ENCODE data around the gene CDK13.

CDK13 gene

DNA sequence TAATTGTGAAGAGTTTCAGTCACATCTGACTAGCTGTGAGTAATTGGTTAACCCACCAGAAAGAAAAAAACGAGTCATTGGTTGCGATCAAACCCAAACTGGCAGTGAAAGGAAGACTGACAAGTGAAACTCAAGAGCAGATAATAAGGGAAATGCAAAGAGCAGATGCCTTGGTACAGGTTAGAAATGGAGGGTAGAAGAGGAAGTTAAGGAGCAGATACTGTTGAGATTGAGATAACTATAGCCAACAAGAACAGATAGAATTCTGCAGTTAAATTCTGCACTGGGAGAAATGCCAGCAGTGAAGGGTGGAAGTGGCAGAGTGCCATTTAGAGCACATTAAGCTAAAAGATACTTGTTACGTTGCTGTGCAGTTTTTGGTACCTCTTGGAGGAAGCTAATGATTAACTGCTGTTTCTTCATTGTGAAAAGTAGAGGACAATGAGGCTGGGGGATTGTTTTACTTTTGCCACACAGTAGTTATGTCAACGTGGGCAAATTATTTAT lies 65.8 kb downstream of the CDK13 start:
- no peak for DNase-seq

GRCh38 chr7:40019558-40019957 lies 69.5 kb downstream of the CDK13 start:
- DNase-seq = no peak

GRCh38 chr7:40024048-40024447 lies 74.0 kb downstream of the CDK13 start:
- no peak for DNase-seq

DNA sequence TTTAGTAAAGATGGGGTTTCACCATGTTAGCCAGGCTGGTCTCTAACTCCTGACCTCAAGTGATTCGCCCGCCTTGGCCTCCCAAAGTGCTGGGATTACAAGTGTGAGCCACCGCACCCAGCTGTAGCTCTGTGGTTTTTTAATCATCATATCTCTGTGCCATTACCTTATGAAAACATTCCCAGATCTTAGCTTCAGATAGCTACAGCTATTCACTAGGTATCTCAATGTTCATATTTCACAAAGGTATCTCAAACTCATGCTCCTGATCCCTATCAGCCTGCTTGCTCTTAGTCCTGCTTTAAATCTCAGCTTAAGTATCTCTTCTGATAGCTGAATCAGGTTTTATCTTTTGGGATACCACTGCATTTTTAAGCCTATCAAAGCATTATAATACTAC lies 74.8 kb downstream of the CDK13 start:
- no peak for DNase-seq

GRCh38 chr7:40027545-40027944 lies 77.5 kb downstream of the CDK13 start:
- no peak for DNase-seq

- DNase-seq = no peak
Observed at GRCh38 chr7:40033826-40034225, 83.8 kb downstream of the CDK13 start.

DNA sequence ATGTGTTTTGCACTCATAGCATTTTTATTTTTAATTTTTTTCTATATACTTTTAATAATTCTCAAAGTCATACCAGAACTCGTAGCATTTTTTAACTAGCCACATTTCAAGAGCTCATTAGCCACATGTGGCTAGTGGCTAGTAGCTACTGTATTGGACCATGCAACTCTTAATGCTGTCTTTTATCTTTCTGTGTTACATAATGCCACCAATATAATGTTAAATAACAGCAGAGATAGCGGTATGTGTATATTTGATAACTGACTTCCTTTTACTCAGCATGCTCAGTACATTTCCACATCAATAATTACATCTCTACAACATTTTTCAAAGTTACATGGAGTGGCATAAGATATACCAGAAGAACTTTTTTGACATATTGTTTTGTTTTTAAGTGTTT lies 91.4 kb downstream of the CDK13 start:
- no peak for DNase-seq

DNA sequence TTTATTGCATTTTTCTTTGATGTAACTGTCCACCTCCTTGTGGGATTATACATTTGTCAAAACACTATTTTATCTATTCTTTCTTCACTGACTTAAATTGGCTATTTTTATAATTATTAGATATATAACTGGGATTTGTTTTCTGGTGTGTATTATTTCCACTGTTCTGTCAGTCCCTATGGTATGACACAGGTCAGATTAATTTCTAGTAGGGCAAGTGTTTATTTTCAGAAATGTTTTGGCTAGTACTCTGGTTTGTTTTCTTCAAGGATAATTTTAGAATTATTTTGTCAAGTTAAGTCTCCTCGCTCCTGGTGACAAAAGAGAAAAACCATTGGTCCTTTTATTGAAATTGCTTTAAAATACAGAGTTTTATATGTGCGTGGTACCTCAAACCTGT lies 93.1 kb downstream of the CDK13 start:
- DNase-seq = no peak

GRCh38 chr7:40047661-40048060 lies 97.6 kb downstream of the CDK13 start:
- DNase-seq = no peak

DNA sequence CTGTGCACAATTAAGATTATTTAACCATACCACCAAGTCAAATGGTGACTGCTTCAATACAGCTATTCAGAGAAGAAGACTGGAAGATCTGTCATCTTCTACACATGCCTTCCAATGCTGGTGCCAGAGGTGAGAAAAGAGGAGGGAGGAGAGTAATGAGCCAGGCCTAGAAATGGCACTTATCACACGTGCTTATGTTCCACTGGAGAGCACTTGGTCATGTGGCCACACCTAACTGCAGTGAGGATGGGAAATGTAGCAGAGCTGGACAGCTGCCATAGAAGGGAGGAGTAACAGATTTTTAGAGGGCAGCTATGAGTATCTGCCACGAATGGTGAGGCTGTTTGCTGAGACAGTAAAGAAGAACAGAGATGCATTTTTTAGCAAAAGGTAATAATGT lies 107.2 kb downstream of the CDK13 start:
- no peak for DNase-seq

GRCh38 chr7:40058026-40058425 lies 108.0 kb downstream of the CDK13 start:
- no peak for DNase-seq

DNA sequence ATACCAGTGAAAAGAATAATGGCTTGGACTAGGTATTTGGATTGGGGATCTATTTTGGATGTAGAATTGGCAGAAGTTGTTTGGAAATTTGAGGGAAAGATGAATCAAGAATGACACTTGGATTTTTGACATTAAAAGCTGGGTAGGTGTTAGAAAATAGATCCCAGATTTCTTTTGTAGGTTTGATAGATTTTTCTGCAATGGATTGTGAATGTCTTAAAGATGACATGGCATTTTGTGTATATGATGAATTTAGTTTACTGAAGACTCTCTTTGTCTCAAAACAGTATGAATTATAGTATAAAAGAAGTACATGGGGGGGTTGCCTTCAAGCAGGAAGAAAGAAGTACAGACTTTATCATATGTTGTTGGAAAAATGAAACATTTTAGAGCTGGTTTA lies 108.6 kb downstream of the CDK13 start:
- no peak for DNase-seq

DNA sequence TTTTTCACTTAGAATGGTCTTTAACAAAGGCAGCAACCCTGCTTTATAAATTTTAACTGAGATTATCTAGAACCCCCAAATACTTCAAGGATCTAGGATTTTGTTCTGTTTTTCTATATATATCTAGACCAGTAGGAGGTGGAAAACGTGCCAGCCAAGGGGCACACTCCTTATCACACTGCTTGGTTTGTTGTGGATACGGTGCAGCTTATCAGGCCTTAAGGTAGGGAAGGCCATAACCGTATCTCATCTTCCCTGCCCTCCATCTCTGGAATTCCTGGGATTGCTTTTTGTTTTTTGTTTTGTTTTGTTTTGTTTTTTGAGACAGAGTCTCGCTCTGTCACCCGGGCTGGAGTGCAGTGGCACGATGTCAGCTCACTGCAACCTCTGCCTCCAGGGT lies 109.0 kb downstream of the CDK13 start:
- no peak for DNase-seq

GRCh38 chr7:40072268-40072667 lies 122.2 kb downstream of the CDK13 start:
- DNase-seq = no peak

GRCh38 chr7:40073239-40073638 lies 123.2 kb downstream of the CDK13 start:
- no peak for DNase-seq

- DNase-seq = no peak
Observed at GRCh38 chr7:40077849-40078248, 127.8 kb downstream of the CDK13 start.

- DNase-seq = no peak
Observed at GRCh38 chr7:40092182-40092581, 142.1 kb downstream of the CDK13 start.

- DNase-seq = no peak
Observed at GRCh38 chr7:40093631-40094350, 143.7 kb downstream of the CDK13 start.

GRCh38 chr7:40095230-40095629 lies 145.2 kb downstream of the CDK13 start:
- DNase-seq = no peak

DNA sequence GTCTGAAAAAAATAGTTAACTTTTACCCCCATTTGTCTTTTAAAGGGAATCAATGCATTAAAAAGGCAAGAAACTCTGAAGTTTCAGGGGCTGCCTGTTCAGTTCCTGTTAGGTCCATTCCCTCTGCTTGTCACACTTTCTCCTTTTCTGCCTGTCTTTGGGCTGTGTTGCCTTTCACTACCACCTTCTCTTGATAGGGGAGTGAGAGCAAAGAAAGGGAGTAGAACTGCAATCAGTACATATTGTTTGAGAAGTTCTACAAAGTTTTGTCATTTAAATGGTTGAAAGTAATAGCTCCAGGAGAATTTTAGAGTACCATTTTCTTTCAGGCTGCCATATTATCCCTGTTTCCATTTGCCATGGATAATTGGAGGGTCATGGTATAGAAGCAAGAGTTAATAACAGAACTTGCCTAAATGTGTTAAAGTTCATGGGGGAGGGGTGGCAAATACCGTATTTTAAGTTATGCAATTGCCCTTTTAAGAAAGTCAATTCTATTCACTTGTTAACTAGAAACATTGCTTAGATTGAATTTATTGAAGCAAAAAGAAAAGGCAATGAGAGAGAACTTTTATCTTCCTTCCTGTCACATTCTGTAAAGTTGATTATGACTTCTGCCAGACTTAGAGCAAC lies 145.8 kb downstream of the CDK13 start:
- DNase-seq = no peak

DNA sequence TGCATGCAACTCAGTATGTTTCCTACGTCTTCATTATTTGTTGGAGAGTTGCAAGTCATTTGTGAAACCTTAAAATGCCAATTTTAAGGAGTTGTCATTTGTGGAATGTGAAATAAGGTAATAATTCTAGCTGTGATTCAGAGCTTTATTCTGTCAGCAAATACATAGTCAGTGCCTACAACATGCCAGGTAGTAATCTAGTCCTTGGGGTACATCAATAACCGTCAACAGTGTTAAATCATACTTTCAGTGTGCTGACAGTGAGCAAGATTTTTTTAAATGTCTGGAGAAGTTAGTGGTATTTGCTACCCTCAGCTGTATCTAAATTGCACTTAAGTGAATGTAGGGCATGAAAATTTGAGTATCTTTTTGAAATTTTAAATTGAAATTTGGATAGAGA lies 147.7 kb downstream of the CDK13 start:
- no peak for DNase-seq

DNA sequence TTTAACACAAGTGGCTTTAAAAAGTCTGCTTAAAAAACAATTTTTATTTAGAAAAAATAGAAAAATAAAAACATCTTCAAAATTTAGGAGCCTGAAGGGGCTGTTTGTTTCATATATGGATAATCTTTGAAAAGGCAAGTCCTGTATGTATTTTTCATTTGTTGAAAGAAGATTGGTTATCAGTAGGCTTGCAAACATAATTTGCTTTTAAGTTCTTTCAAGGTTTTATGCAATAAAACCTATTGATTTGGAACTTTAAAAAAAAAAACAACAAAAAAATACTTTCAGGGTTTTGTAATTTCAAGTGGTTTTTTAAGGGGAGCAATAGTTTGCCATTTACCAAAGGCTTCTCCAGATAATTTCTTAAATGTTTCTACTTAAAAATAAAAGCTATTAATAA lies 148.8 kb downstream of the CDK13 start:
- no peak for DNase-seq

GRCh38 chr7:40099837-40100236 lies 149.8 kb downstream of the CDK13 start:
- DNase-seq = no peak

DNA sequence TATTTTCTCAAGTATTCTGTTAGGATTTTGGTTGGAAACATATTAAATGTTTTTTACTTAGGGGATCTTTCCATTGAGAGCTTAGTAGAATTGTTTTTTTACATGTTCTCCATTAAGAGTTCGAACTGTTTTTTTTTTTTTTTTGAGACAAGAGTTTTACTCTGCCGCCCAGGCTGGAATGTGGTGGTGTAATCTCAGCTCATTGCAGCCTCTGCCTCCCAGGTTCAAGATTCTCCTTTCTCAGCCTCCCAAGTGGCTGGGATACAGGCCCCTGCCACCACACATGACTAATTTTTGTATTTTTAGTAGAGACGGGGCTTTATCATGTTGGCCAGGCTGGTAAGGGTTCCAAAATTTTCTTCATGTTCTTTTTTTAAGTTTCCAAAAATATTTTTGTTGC lies 151.1 kb downstream of the CDK13 start:
- no peak for DNase-seq

DNA sequence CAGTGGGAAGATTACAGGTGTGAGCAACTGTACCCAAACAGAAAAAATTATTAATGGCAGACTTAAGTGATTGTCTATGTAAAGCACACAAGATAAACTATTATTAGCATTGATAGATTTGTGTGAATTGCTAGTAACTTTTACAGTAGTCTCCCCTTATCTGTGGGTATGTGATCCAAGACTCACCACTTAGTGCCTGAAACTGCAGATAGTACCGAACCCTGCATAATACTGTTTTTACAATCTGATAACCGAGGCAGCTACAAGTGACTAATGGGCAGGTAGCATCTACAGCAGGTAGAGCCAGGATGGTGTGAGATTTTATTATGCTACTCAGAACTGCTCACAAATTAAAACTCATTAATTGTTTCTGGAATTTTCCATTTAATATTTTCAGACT lies 152.8 kb downstream of the CDK13 start:
- no peak for DNase-seq

Data from NCI-H146 (cell line).